PC-9 (cell line): ENCODE measurements around the gene PARK7.

ENCODE experiments used
- CTCF ChIP-seq: fragments of 200-600 bp; sonication (generic); conservative IDR thresholded peaks from 2 replicates; pipeline ENCODE4 v1.6.1; 2017; ENCODE audit warnings: mixed run types, antibody characterized with exemption, mild to moderate bottlenecking, moderate library complexity
- EZH2 ChIP-seq: fragments of 200-600 bp; sonication (generic); IDR thresholded peaks from 2 replicates; pipeline ENCODE4 v1.8.0; 2017; ENCODE audit warnings: antibody characterized with exemption, low read depth

GRCh38 chr1:7984811-7985210 lies 23.3 kb downstream of the PARK7 start:
- no peak for TF ChIP-seq CTCF
- no peak for TF ChIP-seq EZH2
